HG03095 (cell line): ENCODE measurements around the gene SEL1L.
"Not testable (repeated sequence)": the region's sequence is repeated elsewhere in the genome, so short reads cannot be mapped to it uniquely, and the experiment has no call there.

Source experiments
- ATAC-seq: cut with Tn5 transposase; IDR thresholded peaks from one replicate; pipeline ENCODE4 v1.9.1; 2021; ENCODE audit warnings: moderate library complexity; ENCODE audit not compliant: unreplicated experiment

The SEL1L gene

DNA sequence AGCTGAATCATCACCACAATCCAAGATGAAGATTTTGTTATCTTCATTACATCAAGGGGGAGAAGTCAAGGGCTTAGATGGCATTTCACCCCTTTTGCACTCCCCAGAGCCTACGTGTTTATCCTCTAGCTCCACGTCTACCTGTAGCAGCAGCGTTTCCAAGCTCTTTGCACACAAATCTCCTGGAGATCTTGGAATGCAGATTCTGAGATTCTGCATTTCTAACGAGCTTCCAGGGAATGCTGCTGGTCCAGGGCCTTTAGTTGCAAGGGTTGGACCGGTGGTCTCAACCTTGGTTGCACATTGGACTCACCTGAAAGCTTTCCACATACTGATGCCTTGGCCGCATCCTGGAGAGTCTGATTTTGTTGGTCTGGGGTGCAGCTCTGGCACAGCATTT is 84.1 kb downstream of the SEL1L start:
- no peak for ATAC-seq

DNA sequence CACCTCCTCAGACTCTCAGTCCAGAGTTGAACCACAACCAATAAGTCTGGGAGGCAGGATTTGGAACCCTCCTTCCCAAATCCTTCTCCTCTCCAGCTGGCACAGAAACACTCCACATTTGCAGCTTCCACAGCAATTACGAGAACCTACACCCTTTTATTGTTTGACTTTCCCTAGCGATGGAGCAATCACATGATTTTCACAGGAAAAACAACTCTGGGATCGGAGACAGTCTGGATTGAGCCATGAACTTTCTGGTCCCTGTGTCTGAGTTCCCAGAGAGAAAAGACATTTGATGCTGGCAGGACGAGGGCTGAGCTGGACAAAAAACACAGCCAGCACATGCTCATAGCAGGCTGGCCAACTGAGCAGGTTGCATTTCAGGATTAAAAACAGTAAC is 84.5 kb downstream of the SEL1L start:
- no peak for ATAC-seq

DNA sequence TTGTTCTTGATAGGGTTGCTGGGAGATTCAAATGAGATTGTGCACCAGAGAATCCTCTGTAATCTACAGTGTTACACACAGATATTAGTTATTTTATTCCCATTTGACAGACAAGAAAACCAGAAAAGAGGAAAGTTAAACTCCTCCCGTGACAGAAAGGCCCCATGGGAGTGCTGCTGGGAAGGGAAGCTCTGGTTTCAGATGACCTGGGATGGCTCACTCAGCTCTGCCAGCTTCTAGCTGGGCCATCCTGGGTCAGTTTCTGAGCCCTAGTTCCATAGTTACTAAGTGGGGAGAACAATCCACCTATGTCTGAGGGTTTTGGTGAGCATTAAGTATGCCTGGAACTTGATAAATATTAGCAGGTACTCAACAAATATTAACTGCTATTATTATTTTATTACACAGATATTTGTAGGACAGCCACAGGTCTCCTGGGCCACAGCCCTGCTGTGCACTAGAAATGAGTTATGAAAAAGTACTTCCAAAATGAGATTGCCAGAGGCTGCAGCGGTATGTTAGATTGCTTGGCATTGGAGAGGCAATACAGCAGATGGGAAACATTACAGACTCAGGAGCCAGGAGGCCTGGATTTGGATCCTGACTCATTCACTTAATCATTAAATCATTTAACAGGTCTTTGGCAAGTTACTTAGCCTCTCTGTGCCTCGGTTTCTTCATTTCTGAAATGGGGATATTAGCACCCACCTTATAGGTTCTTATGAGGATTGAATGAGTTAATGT is 86.5 kb downstream of the SEL1L start:
- ATAC-seq, result no peak

- no peak for ATAC-seq
Observed at GRCh38 chr14:81446279-81447007, 87.2 kb downstream of the SEL1L start.

- ATAC-seq, result no peak
Observed at GRCh38 chr14:81441626-81442134, 92.0 kb downstream of the SEL1L start.

GRCh38 chr14:81440041-81440440 is 93.6 kb downstream of the SEL1L start:
- ATAC-seq, result no peak

GRCh38 chr14:81437244-81437643 is 96.4 kb downstream of the SEL1L start:
- no peak for ATAC-seq

GRCh38 chr14:81436296-81437138 is 97.1 kb downstream of the SEL1L start:
- ATAC-seq, result peak; percentile 65

- ATAC-seq, result peak; percentile 31
Observed at GRCh38 chr14:81435391-81436295, 98.0 kb downstream of the SEL1L start.

GRCh38 chr14:81435048-81435390 is 98.6 kb downstream of the SEL1L start:
- no peak for ATAC-seq

GRCh38 chr14:81434230-81434629 is 99.4 kb downstream of the SEL1L start:
- no peak for ATAC-seq

GRCh38 chr14:81433378-81433777 is 100.3 kb downstream of the SEL1L start:
- no peak for ATAC-seq

GRCh38 chr14:81432219-81432661 is 101.4 kb downstream of the SEL1L start:
- no peak for ATAC-seq

DNA sequence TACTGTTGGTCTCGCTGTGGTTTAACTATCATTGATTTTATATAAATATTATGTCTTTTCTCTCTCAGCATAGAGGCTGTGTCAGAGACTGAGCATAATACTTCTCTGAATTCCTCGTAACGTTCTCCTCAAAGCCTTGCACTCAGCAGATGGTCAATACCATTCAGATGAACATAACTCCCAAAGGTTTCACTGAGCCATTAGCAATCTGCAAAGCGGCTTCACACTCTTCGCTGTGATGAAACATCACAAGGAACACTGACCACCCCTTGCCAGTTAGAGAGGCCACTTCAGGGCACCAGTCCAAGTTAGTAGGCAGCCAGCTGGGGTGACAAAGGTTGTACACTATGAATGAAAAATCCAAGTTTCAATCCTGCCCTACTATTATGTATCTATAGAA is 103.4 kb downstream of the SEL1L start:
- ATAC-seq, result no peak

DNA sequence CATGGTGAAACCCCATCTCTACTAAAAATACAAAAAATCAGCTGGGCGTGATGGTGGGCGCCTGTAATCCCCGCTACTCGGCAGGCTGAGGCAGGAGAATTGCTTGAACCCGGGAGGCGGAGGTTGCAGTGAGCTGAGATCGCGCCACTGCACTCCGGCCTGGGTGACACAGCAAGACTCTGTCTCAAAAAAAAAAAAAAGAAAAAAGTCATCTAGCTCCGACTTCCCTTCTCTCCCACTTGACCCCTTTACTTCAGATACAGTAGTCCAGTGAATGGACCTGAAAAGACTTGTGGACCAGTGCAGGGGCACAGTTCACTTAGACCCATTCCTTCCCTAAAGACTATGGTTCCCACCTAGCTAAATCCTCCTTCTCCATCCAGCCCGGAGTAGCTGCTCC is 103.9 kb downstream of the SEL1L start:
- not testable (repeated sequence) for ATAC-seq

DNA sequence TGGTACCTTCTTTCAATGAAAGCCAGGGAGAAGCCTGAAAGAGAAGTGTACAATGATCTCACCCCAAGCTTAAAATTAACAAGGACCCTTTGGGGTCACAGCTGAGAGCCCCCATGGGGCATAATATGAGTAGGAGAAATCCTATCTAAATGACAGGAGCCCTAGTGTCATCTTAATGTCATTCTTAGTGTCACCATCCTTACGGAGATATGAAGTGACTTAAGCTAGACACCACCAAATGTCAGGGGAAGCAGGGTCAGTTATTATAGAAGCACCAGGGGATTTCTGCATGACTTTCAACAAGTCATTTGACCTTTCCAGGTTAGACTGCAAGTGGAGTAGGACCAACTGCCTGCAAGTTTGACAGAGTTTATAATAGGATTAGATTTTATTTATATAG is 104.6 kb downstream of the SEL1L start:
- ATAC-seq, result no peak

DNA sequence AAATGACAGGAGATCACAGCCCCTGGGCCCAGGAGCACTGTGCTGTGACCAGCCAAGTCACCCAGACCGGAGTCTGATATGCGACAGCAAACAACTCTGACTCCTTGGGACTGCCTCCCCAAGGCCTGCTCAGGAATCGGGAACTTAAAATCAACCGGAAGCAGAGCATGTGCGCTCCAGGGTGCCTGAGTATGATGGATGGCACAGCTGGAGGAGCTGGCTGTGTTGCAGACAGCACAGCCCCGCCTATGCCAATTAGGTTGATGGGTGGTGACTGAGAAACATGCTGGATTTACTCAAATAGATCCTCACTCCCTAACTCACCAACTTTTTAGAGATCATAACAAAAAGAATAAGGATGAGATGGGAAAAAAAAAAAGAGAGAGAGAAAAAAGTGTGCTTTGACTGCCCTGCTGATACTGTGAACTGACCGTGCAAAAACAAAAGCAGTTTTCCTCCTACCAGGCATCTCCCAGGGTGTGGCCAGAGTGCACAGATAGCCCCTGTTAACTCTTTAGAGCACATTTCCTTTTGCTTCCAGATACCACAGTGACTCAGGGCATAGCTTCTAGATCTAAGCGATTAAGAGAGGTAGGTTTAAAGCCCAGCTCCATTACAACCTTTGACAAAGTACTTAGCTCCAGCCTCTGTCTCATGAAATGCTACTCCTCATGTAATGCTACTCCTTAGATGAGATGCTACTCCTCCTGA is 106.2 kb downstream of the SEL1L start:
- no peak for ATAC-seq

DNA sequence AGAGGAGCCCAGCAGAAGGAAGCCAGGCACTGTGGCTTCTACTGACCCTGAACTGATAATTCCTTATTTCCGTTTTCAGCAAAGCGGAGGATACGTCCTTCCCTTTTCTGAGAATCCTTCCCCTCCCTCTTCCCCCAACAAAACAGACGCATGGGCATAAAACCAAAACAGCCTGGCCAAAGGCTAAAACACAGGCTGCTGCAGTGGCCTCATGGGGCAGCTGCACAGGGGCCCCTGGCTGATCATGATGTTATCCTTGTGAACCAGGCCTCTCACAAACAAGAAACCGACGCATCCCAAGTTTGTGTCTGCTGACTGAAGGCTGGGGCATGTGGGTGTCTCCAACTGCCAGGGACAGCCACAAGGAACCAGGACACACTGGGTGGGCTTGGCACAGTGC is 110.1 kb downstream of the SEL1L start:
- no peak for ATAC-seq
